Stimulated activated CD8-positive, alpha-beta memory T cell treated with anti-CD3 and anti-CD28 coated beads, Interleukin-15, amount 100 ng/mL, for 4 hours (primary cell): Measurements from ENCODE around the gene ARHGEF7.

Experiments
- DNase-seq, 2 donors: peaks; one replicate each; pipeline ENCODE4 v3.0.0-alpha.2; 2020; ENCODE audit warnings: low read depth in 2 of 2

Gene ARHGEF7

GRCh38 chr13:111346101-111346680, 231.1 kb downstream of the ARHGEF7 start:
- no peak for DNase-seq

- DNase-seq: no peak
These were observed 232.3 kb downstream of the ARHGEF7 start for GRCh38 chr13:111347438-111347837.

- no peak for DNase-seq
These were observed 238.4 kb downstream of the ARHGEF7 start for GRCh38 chr13:111353508-111353907.

- DNase-seq: no peak
These were observed 239.7 kb downstream of the ARHGEF7 start for GRCh38 chr13:111354789-111355188.
